ENCODE data around the gene CNOT8. TPM values are rescaled to one million over a fixed set of nuclear protein-coding genes. Genes with fewer than 3 reads are reported as not detected.

The CNOT8 gene
- total and polyA plus RNA-seq, 7 donors, result 51.6 to 80.6 (median 53.5) TPM

- Histone ChIP-seq H3K4me1 (no peaks in the 10 kb centered on the region), H3K4me3 (no peak overlapping the region), H3K27ac (no peak overlapping the region), H3K27me3 (no peaks in the 10 kb centered on the region), H3K9me3 (peaks cover 7 to 22% (median 18%) of the 10 kb centered on the region in 4 donors), H3K36me3 (peaks cover 0 to 36% (median 23%) of the 10 kb centered on the region in 4 donors)
- no peak for TF ChIP-seq POLR2A (IDR thresholded peaks at IDR 0.05)
- TF ChIP-seq POLR2AphosphoS5 (IDR thresholded peaks at IDR 0.05), result no peak
- TF ChIP-seq EP300 (IDR thresholded peaks at IDR 0.05), result no peak
- no peak for TF ChIP-seq CTCF (IDR thresholded peaks at IDR 0.05)
- intact Hi-C loops (cut with DNase I), result no loop called here
- no peak for DNase-seq
- WGBS, 2 donors, result 82 to 90% methylated on average over 4 of the region's 4 CpGs
Observed at GRCh38 chr5:154881986-154882385, 23.6 kb downstream of the CNOT8 start.

GRCh38 chr5:154884424-154884823 lies 26.0 kb downstream of the CNOT8 start:
- intact Hi-C loops (cut with DNase I), result no loop called here
- 96% methylated on average over 8 of the region's 8 CpGs for WGBS, 2 donors
- TF ChIP-seq EP300 (IDR thresholded peaks at IDR 0.05) (no peak), POLR2AphosphoS5 (IDR thresholded peaks at IDR 0.05) (no peak), CTCF (IDR thresholded peaks at IDR 0.05) (no peak), POLR2A (IDR thresholded peaks at IDR 0.05) (no peak)
- H3K27me3 ChIP-seq, result no peaks in the 10 kb centered on the region
- no peak overlapping the region for H3K4me3 ChIP-seq
- no peak overlapping the region for H3K27ac ChIP-seq
- peaks cover 9 to 52% (median 40%) of the 10 kb centered on the region in 4 donors for H3K36me3 ChIP-seq
- no peaks in the 10 kb centered on the region for H3K4me1 ChIP-seq
- DNase-seq, result no peak
- H3K9me3 ChIP-seq, result peaks cover 5 to 17% (median 16%) of the 10 kb centered on the region in 4 donors

- no peak for DNase-seq
- H3K4me3 ChIP-seq, result no peak overlapping the region
- H3K9me3 ChIP-seq, result peaks cover 5 to 17% (median 16%) of the 10 kb centered on the region in 4 donors
- no peaks in the 10 kb centered on the region for H3K4me1 ChIP-seq
- no peaks in the 10 kb centered on the region for H3K27me3 ChIP-seq
- H3K27ac ChIP-seq, result no peak overlapping the region
- intact Hi-C loops (cut with DNase I), result no loop called here
- H3K36me3 ChIP-seq, result peaks cover 12 to 62% (median 45%) of the 10 kb centered on the region in 4 donors
- TF ChIP-seq POLR2AphosphoS5 (IDR thresholded peaks at IDR 0.05) (no peak), POLR2A (IDR thresholded peaks at IDR 0.05) (no peak), CTCF (IDR thresholded peaks at IDR 0.05) (no peak), EP300 (IDR thresholded peaks at IDR 0.05) (no peak)
- 85 to 91% methylated on average over 2 of the region's 2 CpGs for WGBS, 2 donors
Observed at GRCh38 chr5:154885439-154885838, 27.0 kb downstream of the CNOT8 start.

- DNase-seq, result no peak
- H3K27ac ChIP-seq, result no peak overlapping the region
- no peaks in the 10 kb centered on the region for H3K27me3 ChIP-seq
- peaks cover 12 to 100% (median 65%) of the 10 kb centered on the region in 4 donors for H3K36me3 ChIP-seq
- no peaks in the 10 kb centered on the region for H3K4me1 ChIP-seq
- TF ChIP-seq EP300 (IDR thresholded peaks at IDR 0.05) (no peak), CTCF (IDR thresholded peaks at IDR 0.05) (no peak), POLR2A (IDR thresholded peaks at IDR 0.05) (no peak), POLR2AphosphoS5 (IDR thresholded peaks at IDR 0.05) (no peak)
- intact Hi-C loops (cut with DNase I), result no loop called here
- WGBS, 2 donors, result 86 to 88% methylated on average over 13 of the region's 13 CpGs
- no peaks in the 10 kb centered on the region for H3K9me3 ChIP-seq
- H3K4me3 ChIP-seq, result no peak overlapping the region
Observed at GRCh38 chr5:154892369-154892771, 33.9 kb downstream of the CNOT8 start.

- H3K36me3 ChIP-seq, result peaks cover 11 to 100% (median 63%) of the 10 kb centered on the region in 4 donors
- no peak for DNase-seq
- 89 to 90% methylated on average over 5 of the region's 5 CpGs for WGBS, 2 donors
Observed at GRCh38 chr5:154893381-154893780, 35.0 kb downstream of the CNOT8 start.

More at GRCh38 chr5:154893381-154893780, 35.0 kb downstream of the CNOT8 start:
- intact Hi-C loops (cut with DNase I), result no loop called here
- Histone ChIP-seq H3K27me3 (no peaks in the 10 kb centered on the region), H3K4me3 (no peak overlapping the region), H3K27ac (no peak overlapping the region), H3K4me1 (no peaks in the 10 kb centered on the region), H3K9me3 (no peaks in the 10 kb centered on the region)
- no peak for TF ChIP-seq POLR2AphosphoS5 (IDR thresholded peaks at IDR 0.05)
- TF ChIP-seq EP300 (IDR thresholded peaks at IDR 0.05), result no peak
- no peak for TF ChIP-seq CTCF (IDR thresholded peaks at IDR 0.05)
- no peak for TF ChIP-seq POLR2A (IDR thresholded peaks at IDR 0.05)

Measured in sigmoid colon (tissue), 7 donors.